NCI-H2107 treated with DMSO at 0.1 percent for 48 hours (cell line): ENCODE data around the gene UTP20.

Experiments used
- DNase-seq: peaks from one replicate; lab custom pipeline; 2025; ENCODE audit not compliant: unreplicated experiment; lab: John Stamatoyannopoulos, UW

The UTP20 gene

GRCh38 chr12:101430456-101430855 is 150.6 kb downstream of the UTP20 start:
- DNase-seq: no peak

GRCh38 chr12:101436136-101436535 is 156.2 kb downstream of the UTP20 start:
- DNase-seq: no peak
